Mammary epithelial cell (primary cell): Measurements from ENCODE around the gene CPB2.

Source experiments
- EZH2 ChIP-seq: IDR thresholded peaks from 2 replicates; pipeline ENCODE4 v1.6.1; 2012; ENCODE audit warnings: low read length, inconsistent platforms, borderline replicate concordance
- TF ChIP-seq, protein P1 (sequence below), 2 donors: IDR thresholded peaks in 1 of 2; conservative IDR thresholded peaks in 1 of 2; 2 replicates each; pipeline ENCODE4 v1.5.1; 2011 to 2012; ENCODE audit warnings: inconsistent platforms in 2 of 2, low read length in 2 of 2, mild to moderate bottlenecking in 2 of 2, control low read depth in 1 of 2, low read depth in 1 of 2; ENCODE audit not compliant: insufficient read depth in 1 of 2; ENCODE audit errors: extremely low read depth in 1 of 2

DNA sequence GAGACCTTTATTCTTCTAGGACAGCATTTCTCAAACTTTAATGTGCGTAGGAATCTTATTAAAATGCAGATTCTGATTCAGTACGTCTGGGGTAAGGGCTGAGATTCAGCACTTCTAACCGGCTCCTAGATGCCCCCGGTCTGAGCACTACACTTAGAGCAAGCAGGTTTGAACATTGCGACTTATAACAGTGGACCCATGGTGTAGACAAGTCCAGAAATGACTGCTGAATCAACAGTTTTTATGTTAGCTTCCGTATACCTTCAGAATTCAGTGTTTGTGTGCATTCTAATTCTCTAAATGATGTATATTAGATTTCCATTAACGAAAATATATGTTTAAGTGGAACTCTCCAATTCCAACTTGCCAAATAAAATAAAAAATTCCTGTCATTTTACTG is 17.5 kb upstream of the CPB2 start:
- TF ChIP-seq, protein P1, sequence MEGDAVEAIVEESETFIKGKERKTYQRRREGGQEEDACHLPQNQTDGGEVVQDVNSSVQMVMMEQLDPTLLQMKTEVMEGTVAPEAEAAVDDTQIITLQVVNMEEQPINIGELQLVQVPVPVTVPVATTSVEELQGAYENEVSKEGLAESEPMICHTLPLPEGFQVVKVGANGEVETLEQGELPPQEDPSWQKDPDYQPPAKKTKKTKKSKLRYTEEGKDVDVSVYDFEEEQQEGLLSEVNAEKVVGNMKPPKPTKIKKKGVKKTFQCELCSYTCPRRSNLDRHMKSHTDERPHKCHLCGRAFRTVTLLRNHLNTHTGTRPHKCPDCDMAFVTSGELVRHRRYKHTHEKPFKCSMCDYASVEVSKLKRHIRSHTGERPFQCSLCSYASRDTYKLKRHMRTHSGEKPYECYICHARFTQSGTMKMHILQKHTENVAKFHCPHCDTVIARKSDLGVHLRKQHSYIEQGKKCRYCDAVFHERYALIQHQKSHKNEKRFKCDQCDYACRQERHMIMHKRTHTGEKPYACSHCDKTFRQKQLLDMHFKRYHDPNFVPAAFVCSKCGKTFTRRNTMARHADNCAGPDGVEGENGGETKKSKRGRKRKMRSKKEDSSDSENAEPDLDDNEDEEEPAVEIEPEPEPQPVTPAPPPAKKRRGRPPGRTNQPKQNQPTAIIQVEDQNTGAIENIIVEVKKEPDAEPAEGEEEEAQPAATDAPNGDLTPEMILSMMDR (conservative IDR thresholded peaks at IDR 0.05 in 1 of 2, IDR thresholded peaks at IDR 0.05 in 1 of 2; ENCODE audit: extremely low read depth in 1 of 2, insufficient read depth in 1 of 2, low read depth in 1 of 2, low read length in 2 of 2), result no peak
- TF ChIP-seq EZH2, result no peak
